ENCODE measurements around the gene CCNG2.

- TF ChIP-seq POLR2AphosphoS5 (IDR thresholded peaks at IDR 0.05; ENCODE audit: low read depth, low read length): no peak
- no peak for TF ChIP-seq TAF1 (IDR thresholded peaks at IDR 0.05; ENCODE audit: borderline replicate concordance, low read depth, low read length)
- TF ChIP-seq POLR2A (IDR thresholded peaks at IDR 0.05; ENCODE audit: low read depth, low read length): no peak
These were observed 10.6 kb upstream of the CCNG2 start for GRCh38 chr4:77146186-77147078.

Data from GM12892 (cell line).